ENCODE results near the gene TBX2. TPM values are rescaled to one million over a fixed set of nuclear protein-coding genes. Genes with fewer than 3 reads are reported as not detected.
"Not testable (repeated sequence)": the region's sequence is repeated elsewhere in the genome, so short reads cannot be mapped to it uniquely, and the experiment has no call there.

The TBX2 gene
- total RNA-seq, 2 experiments from 2014 or later, result not detected

- H3K9me3 Mint-ChIP-seq, result no peaks in the 10 kb centered on the region
- no peaks in the 10 kb centered on the region for H3K4me1 Mint-ChIP-seq
- POLR2A ChIA-PET, result no interaction called here
- no peak overlapping the region for H3K4me3 Mint-ChIP-seq
- H3K27me3 Mint-ChIP-seq, result peaks cover 45% of the 10 kb centered on the region
- H3K27ac Mint-ChIP-seq, result no peak overlapping the region
- no peaks in the 10 kb centered on the region for H3K36me3 Mint-ChIP-seq
- no peak for ATAC-seq (ENCODE audit: low read depth)
- no peak for DNase-seq
These were observed 23.2 kb downstream of the TBX2 start for GRCh38 chr17:61422869-61423268.

- Mint-ChIP-seq H3K9me3 (no peaks in the 10 kb centered on the region), H3K27ac (no peak overlapping the region), H3K4me3 (no peak overlapping the region), H3K4me1 (no peaks in the 10 kb centered on the region), H3K36me3 (no peaks in the 10 kb centered on the region), H3K27me3 (peaks cover 45% of the 10 kb centered on the region)
- POLR2A ChIA-PET, result no interaction called here
- no peak for DNase-seq
- ATAC-seq (ENCODE audit: low read depth), result no peak
These were observed 24.5 kb downstream of the TBX2 start for GRCh38 chr17:61423967-61424649.

GRCh38 chr17:61425682-61426481 is 26.2 kb downstream of the TBX2 start:
- POLR2A ChIA-PET, result no interaction called here
- no peak for DNase-seq
- Mint-ChIP-seq H3K4me1 (no peaks in the 10 kb centered on the region), H3K9me3 (no peaks in the 10 kb centered on the region), H3K4me3 (no peak overlapping the region), H3K27ac (no peak overlapping the region), H3K36me3 (no peaks in the 10 kb centered on the region), H3K27me3 (peaks cover 35% of the 10 kb centered on the region)
- ATAC-seq (ENCODE audit: low read depth), result no peak

DNA sequence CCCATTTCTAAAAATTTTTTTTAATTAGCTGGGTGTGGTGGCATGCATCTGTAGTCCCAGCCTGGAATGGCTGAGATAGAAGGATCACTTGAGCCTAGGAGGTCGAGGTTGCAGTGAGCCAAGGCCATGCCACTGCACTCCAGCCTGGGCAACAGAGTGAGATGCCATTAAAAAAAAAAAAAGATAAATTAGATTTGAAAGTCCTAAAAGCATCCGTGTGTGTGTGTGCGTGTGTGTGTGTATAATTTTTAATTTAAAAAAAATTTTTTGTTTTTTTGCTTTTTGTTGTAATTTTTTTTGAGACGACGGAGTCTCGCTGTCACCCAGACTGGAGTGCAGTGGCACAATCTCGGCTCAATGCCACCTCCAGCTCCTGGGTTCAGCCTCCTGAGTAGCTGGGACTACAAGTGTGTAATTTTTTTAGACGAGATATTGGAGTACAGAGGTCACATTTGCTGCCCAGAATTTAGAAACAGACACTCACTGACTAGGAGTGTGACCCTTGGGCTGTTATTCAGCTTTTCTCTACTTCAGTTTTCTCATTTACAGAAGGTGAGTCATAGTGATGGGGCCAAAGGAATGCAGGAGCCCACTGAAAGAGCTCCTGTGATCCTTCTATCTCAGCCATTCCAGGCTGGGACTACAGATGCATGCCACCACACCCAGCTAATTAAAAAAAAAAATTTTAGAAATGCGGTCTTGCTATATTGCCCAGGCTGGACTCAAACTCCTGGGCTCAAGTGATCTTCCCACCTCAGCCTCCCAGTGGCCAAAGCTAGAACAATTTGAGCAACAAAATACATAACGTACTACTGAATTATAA is 27.1 kb downstream of the TBX2 start:
- no peak overlapping the region for H3K27ac Mint-ChIP-seq
- DNase-seq, result no peak
- H3K27me3 Mint-ChIP-seq, result peaks cover 37% of the 10 kb centered on the region
- POLR2A ChIA-PET, result no interaction called here
- no peaks in the 10 kb centered on the region for H3K4me1 Mint-ChIP-seq
- no peaks in the 10 kb centered on the region for H3K36me3 Mint-ChIP-seq
- ATAC-seq (ENCODE audit: low read depth), result no peak
- no peak overlapping the region for H3K4me3 Mint-ChIP-seq
- H3K9me3 Mint-ChIP-seq, result no peaks in the 10 kb centered on the region

- H3K4me1 Mint-ChIP-seq, result no peaks in the 10 kb centered on the region
- no peaks in the 10 kb centered on the region for H3K36me3 Mint-ChIP-seq
- POLR2A ChIA-PET, result no interaction called here
- no peak overlapping the region for H3K4me3 Mint-ChIP-seq
- no peak for ATAC-seq (ENCODE audit: low read depth)
- peaks cover 31% of the 10 kb centered on the region for H3K27me3 Mint-ChIP-seq
- no peak overlapping the region for H3K27ac Mint-ChIP-seq
- no peaks in the 10 kb centered on the region for H3K9me3 Mint-ChIP-seq
- DNase-seq, result no peak
These were observed 27.9 kb downstream of the TBX2 start for GRCh38 chr17:61427567-61427966.

- ATAC-seq (ENCODE audit: low read depth), result no peak
- no peaks in the 10 kb centered on the region for H3K4me1 Mint-ChIP-seq
- no peak overlapping the region for H3K27ac Mint-ChIP-seq
- H3K36me3 Mint-ChIP-seq, result no peaks in the 10 kb centered on the region
- no peaks in the 10 kb centered on the region for H3K9me3 Mint-ChIP-seq
- DNase-seq, result no peak
- POLR2A ChIA-PET, result no interaction called here
- H3K4me3 Mint-ChIP-seq, result no peak overlapping the region
- H3K27me3 Mint-ChIP-seq, result peaks cover 20% of the 10 kb centered on the region
These were observed 29.6 kb downstream of the TBX2 start for GRCh38 chr17:61429274-61429673.

DNA sequence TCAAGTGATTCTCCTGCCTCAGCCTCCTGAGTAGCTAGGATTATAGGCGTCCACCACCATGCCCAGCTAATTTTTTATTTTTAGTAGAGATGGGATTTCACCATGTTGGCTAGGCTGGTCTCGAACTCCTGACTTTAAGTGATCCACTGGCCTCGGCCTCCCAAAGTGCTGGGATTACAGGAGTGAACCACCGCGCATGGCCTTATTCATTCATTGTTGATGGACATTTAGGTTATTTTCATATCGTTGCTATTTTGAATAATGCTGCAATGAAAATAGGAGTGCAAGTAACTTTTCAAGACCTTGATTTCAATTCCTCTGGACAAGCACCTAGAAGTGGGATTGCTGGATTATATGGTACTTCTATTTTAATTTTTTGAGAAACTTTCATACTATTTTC is 30.2 kb downstream of the TBX2 start:
- H3K4me3 Mint-ChIP-seq; H3K9me3 Mint-ChIP-seq; H3K4me1 Mint-ChIP-seq; POLR2A ChIA-PET; DNase-seq; H3K36me3 Mint-ChIP-seq; H3K27ac Mint-ChIP-seq; ATAC-seq (ENCODE audit: low read depth): not testable (repeated sequence)
- peaks cover 20% of the 10 kb centered on the region for H3K27me3 Mint-ChIP-seq

- POLR2A ChIA-PET, result no interaction called here
- no peak overlapping the region for H3K27ac Mint-ChIP-seq
- DNase-seq (no peak), ATAC-seq (ENCODE audit: low read depth) (no peak)
- H3K36me3 Mint-ChIP-seq, result no peaks in the 10 kb centered on the region
- no peaks in the 10 kb centered on the region for H3K4me1 Mint-ChIP-seq
- no peak overlapping the region for H3K4me3 Mint-ChIP-seq
- no peaks in the 10 kb centered on the region for H3K9me3 Mint-ChIP-seq
- peaks cover 28% of the 10 kb centered on the region for H3K27me3 Mint-ChIP-seq
These were observed 32.1 kb downstream of the TBX2 start for GRCh38 chr17:61431594-61432311.

DNA sequence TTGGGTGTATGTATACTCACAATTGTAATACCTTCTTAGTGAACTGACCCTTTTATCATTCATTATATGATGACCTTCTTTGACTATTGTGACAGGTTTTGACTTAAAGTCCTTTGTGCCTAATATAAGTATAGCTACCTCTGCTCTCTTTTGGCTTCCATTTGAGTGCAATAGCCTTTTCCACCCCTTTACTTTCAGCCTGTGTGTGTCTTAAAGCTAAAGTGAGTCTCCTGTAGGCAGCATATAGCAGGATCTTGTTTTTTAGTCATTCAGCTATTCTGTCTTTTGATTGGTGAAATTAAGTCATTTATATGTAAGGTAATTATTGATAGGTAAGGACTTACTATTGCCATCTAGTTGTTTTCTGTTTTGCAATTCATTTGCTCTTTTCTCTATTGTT is 36.6 kb downstream of the TBX2 start:
- Mint-ChIP-seq H3K4me1 (peaks cover 3% of the 10 kb centered on the region), H3K36me3 (peaks cover 1% of the 10 kb centered on the region), H3K4me3 (no peak overlapping the region), H3K9me3 (peaks cover 4% of the 10 kb centered on the region), H3K27me3 (peaks cover 29% of the 10 kb centered on the region), H3K27ac (no peak overlapping the region)
- DNase-seq, result no peak
- POLR2A ChIA-PET, result no interaction called here
- ATAC-seq (ENCODE audit: low read depth), result no peak

GRCh38 chr17:61436995-61437704 is 37.5 kb downstream of the TBX2 start:
- Mint-ChIP-seq H3K36me3 (peaks cover 1% of the 10 kb centered on the region), H3K27ac (no peak overlapping the region), H3K27me3 (peaks cover 33% of the 10 kb centered on the region), H3K4me1 (peaks cover 6% of the 10 kb centered on the region), H3K4me3 (no peak overlapping the region), H3K9me3 (peaks cover 4% of the 10 kb centered on the region)
- ATAC-seq (ENCODE audit: low read depth) (no peak), DNase-seq (no peak)
- POLR2A ChIA-PET, result no interaction called here

- no peak for DNase-seq
- Mint-ChIP-seq H3K27me3 (peaks cover 43% of the 10 kb centered on the region), H3K27ac (no peak overlapping the region), H3K4me3 (no peak overlapping the region), H3K4me1 (peaks cover 6% of the 10 kb centered on the region), H3K36me3 (peaks cover 1% of the 10 kb centered on the region), H3K9me3 (peaks cover 4% of the 10 kb centered on the region)
- ATAC-seq (ENCODE audit: low read depth), result no peak
- POLR2A ChIA-PET, result interaction anchor here (0.5 kb wide), 1 partner anchor 734 kb away, joined by 5 read pairs; no protein-coding TSS in a partner anchor
These were observed 41.1 kb downstream of the TBX2 start for GRCh38 chr17:61440697-61441096.

DNA sequence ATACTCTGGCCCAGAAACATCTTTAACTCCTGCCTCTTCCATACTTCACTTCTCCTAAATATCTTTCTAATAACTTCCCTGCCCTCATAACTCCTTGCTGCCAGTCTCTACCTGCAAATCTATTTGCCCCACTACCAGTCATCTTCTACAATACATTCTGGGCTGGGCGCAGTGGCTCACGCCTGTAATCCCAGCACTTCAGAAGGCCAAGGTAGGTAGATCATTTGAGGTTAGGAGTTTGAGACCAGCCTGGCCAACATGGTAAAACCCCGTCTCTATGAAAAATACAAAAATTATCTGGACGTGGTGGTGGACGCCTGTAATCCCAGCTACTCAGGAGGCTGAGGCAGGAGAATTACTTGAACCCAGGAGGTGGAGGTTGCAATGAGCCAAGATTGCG is 41.9 kb downstream of the TBX2 start:
- DNase-seq; ATAC-seq (ENCODE audit: low read depth); H3K4me3 Mint-ChIP-seq; H3K27ac Mint-ChIP-seq; H3K9me3 Mint-ChIP-seq; H3K36me3 Mint-ChIP-seq; H3K4me1 Mint-ChIP-seq; POLR2A ChIA-PET: not testable (repeated sequence)
- peaks cover 42% of the 10 kb centered on the region for H3K27me3 Mint-ChIP-seq

Measured in activated naive CD8-positive, alpha-beta T cell treated with anti-CD3 and anti-CD28 coated beads, Interleukin-2, amount 10 ng/mL, durations not matched to agents 7 days and 5 days (primary cell).